Mesothelial cell of epicardium (in vitro differentiated cells): ENCODE measurements around the gene MTHFD2L. TPM values are rescaled to one million over a fixed set of nuclear protein-coding genes. Genes with fewer than 3 reads are reported as not detected.

Source experiments
- DNase-seq, 2 experiments: peaks; one replicate each; pipeline ENCODE4 v3.0.0; 2021; ENCODE audit warnings: low spot score in 2 of 2; ENCODE audit not compliant: unreplicated experiment in 2 of 2
- H3K27ac Mint-ChIP-seq: 2 replicates; pipeline ENCODE4 v1.8.0; 2021; ENCODE audit warnings: mixed read lengths
- H3K27me3 Mint-ChIP-seq: 2 replicates; pipeline ENCODE4 v1.8.0; 2021; ENCODE audit warnings: low read depth, mixed read lengths
- H3K36me3 Mint-ChIP-seq: 2 replicates; pipeline ENCODE4 v1.8.0; 2021; ENCODE audit warnings: mixed read lengths
- H3K4me1 Mint-ChIP-seq: 2 replicates; pipeline ENCODE4 v1.8.0; 2021; ENCODE audit warnings: mixed read lengths
- H3K4me3 Mint-ChIP-seq: 2 replicates; pipeline ENCODE4 v1.8.0; 2021; ENCODE audit warnings: mild to moderate bottlenecking, moderate library complexity, mixed read lengths
- H3K9me3 Mint-ChIP-seq: 2 replicates; pipeline ENCODE4 v1.8.0; 2021; ENCODE audit warnings: mixed read lengths
- total RNA-seq: library from RNA; stranded (reverse); gene quantifications from 3 replicates; pipeline ENCODE4 v1.2.1, GENCODE V29; 2021
- TF ChIP-seq, protein P1 (sequence below): fragments of 200-600 bp; sonication (generic); IDR thresholded peaks from one replicate; pipeline ENCODE4 v1.5.0; 2021; ENCODE audit warnings: antibody characterized with exemption; ENCODE audit not compliant: unreplicated experiment

The MTHFD2L gene
- total RNA-seq, 1 donor from 2014 or later = 19.2 TPM

DNA sequence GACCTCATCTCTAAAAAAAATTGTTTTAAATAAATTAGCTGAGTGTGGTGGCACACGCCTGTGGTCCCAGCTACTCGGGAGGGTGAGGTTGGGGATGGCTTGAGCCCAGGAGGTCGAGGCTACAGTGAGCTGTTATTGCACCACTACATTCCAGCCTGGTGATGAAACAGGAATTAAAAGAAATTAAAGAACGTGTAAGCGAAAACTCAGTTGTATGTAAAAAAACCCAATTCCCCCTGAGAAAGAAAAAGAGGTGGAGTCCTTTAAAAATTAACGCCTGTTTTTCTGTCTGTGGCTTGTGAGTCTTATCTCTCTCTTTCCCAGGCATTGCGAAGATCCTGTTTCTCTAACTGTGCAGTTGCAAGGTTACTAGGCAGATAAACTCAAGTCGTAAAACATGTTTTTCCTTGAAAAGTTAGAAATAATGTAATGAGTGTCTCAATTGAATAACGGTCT lies 172.4 kb downstream of the MTHFD2L start:
- H3K4me3 Mint-ChIP-seq = no peak overlapping the region
- peaks cover 11% of the 10 kb centered on the region for H3K9me3 Mint-ChIP-seq
- H3K4me1 Mint-ChIP-seq = peaks cover 4% of the 10 kb centered on the region
- TF ChIP-seq, protein P1, sequence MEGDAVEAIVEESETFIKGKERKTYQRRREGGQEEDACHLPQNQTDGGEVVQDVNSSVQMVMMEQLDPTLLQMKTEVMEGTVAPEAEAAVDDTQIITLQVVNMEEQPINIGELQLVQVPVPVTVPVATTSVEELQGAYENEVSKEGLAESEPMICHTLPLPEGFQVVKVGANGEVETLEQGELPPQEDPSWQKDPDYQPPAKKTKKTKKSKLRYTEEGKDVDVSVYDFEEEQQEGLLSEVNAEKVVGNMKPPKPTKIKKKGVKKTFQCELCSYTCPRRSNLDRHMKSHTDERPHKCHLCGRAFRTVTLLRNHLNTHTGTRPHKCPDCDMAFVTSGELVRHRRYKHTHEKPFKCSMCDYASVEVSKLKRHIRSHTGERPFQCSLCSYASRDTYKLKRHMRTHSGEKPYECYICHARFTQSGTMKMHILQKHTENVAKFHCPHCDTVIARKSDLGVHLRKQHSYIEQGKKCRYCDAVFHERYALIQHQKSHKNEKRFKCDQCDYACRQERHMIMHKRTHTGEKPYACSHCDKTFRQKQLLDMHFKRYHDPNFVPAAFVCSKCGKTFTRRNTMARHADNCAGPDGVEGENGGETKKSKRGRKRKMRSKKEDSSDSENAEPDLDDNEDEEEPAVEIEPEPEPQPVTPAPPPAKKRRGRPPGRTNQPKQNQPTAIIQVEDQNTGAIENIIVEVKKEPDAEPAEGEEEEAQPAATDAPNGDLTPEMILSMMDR = no peak
- H3K27me3 Mint-ChIP-seq = no peaks in the 10 kb centered on the region
- no peak for DNase-seq
- H3K36me3 Mint-ChIP-seq = no peaks in the 10 kb centered on the region
- H3K27ac Mint-ChIP-seq = no peak overlapping the region

GRCh38 chr4:74331252-74331651 lies 173.3 kb downstream of the MTHFD2L start:
- peaks cover 11% of the 10 kb centered on the region for H3K9me3 Mint-ChIP-seq
- TF ChIP-seq, protein P1 = no peak
- H3K36me3 Mint-ChIP-seq = no peaks in the 10 kb centered on the region
- no peak for DNase-seq
- no peak overlapping the region for H3K27ac Mint-ChIP-seq
- H3K4me1 Mint-ChIP-seq = peaks cover 4% of the 10 kb centered on the region
- H3K27me3 Mint-ChIP-seq = no peaks in the 10 kb centered on the region
- H3K4me3 Mint-ChIP-seq = no peak overlapping the region

- TF ChIP-seq, protein P1 = no peak
- H3K4me3 Mint-ChIP-seq = no peak overlapping the region
- peaks cover 4% of the 10 kb centered on the region for H3K4me1 Mint-ChIP-seq
- H3K9me3 Mint-ChIP-seq = peaks cover 11% of the 10 kb centered on the region
- H3K36me3 Mint-ChIP-seq = no peaks in the 10 kb centered on the region
- no peak overlapping the region for H3K27ac Mint-ChIP-seq
- no peak for DNase-seq
- H3K27me3 Mint-ChIP-seq = no peaks in the 10 kb centered on the region
Observed at GRCh38 chr4:74331944-74332343, 174.0 kb downstream of the MTHFD2L start.

DNA sequence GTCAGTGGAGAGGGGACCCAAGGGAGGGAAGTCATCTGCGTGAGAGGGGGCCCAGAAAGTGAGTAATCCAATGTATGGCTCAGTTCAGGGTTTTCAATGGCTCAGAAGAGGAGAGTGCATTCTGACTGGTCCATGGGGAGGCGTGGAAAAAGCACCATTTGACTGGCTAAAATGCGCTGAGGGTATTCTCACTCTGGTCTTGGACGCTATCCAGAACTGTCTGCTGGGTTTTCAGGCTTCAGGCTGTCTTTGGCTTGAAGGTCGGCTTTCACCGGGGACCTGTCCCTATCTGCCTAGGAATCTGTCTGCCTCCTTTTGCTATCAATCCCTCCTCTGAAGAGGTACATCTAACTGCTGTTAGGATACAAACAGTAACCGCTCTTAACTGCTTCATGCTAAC lies 176.7 kb downstream of the MTHFD2L start:
- Mint-ChIP-seq H3K4me3 (no peak overlapping the region), H3K27ac (no peak overlapping the region), H3K4me1 (peaks cover 4% of the 10 kb centered on the region), H3K36me3 (no peaks in the 10 kb centered on the region), H3K9me3 (peaks cover 3% of the 10 kb centered on the region), H3K27me3 (no peaks in the 10 kb centered on the region)
- DNase-seq = no peak
- TF ChIP-seq, protein P1 = no peak

DNA sequence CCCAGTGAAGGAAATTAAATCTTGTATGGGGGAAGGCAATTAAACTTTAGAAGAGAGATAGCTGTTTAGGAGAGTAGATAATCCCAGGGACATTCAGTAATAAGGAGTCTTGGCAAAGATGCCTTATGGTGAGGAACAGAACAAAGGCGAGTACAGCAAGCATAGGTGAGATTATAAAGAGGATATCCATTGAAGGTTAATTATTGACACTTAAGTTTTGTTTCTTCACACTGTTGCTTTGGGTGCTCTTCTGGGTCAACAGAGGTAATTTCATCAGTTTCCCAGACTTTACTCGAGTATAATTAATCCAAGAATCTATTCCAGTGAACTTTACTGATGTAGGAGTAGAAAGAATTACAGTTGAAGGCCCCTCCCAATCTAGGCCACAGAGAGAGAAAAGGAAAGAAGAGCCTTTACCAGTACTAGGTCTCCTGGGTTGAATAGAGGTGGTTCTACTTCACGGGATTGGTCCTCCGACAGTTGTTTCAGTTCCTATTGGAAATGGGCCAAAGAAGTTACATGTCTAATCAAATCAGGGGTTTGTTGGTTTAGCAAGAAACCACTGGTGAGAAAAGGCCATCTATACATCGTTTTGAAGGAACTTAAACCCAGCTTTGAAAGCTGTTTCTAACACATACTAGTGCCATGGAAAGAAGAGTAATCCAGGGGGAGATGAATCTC lies 177.6 kb downstream of the MTHFD2L start:
- H3K36me3 Mint-ChIP-seq = no peaks in the 10 kb centered on the region

More for the DNA sequence above, 177.6 kb downstream of the MTHFD2L start:
- peaks cover 2% of the 10 kb centered on the region for H3K4me1 Mint-ChIP-seq
- TF ChIP-seq, protein P1 = no peak
- peaks cover 7% of the 10 kb centered on the region for H3K9me3 Mint-ChIP-seq
- no peak overlapping the region for H3K27ac Mint-ChIP-seq
- H3K4me3 Mint-ChIP-seq = no peak overlapping the region
- no peak for DNase-seq
- no peaks in the 10 kb centered on the region for H3K27me3 Mint-ChIP-seq
